K562 (cell line): Measurements from ENCODE around the gene RPL35. TPM values are rescaled to one million over a fixed set of nuclear protein-coding genes. Genes with fewer than 3 reads are reported as not detected.

Source experiments
- CEBPG ChIP-seq, 3 experiments: fragments of 200-800 bp in 1 of 3; sonication (Bioruptor generic) in 1 of 3; sonication (generic) in 1 of 3; formaldehyde crosslinking in 1 of 3; IDR thresholded peaks in 2 of 3; conservative IDR thresholded peaks in 1 of 3; 2 replicates each; pipeline versions ENCODE4 v1.6.1 to v1.8.0; 2016 to 2022; ENCODE audit warnings: missing compliant biosample characterization in 2 of 3, missing genetic modification characterization in 2 of 3, mild to moderate bottlenecking in 1 of 3, missing genetic modification reagents in 1 of 3
- HOXB6 ChIP-seq: fragments of 250-450 bp; sonication (Bioruptor Pico); IDR thresholded peaks from 2 replicates; pipeline ENCODE4 v1.5.1; 2022; ENCODE audit warnings: mild to moderate bottlenecking, borderline replicate concordance
- KDM5B ChIP-seq: fragments of 200-600 bp; sonication (generic); IDR thresholded peaks from 2 replicates; pipeline ENCODE4 v1.6.1; 2012; ENCODE audit warnings: low read depth, mild to moderate bottlenecking, moderate library complexity, low read length, control low read depth, inconsistent platforms; ENCODE audit not compliant: insufficient replicate concordance
- MCM7 ChIP-seq, 2 experiments: fragments of 450-650 bp; IDR thresholded peaks; 2 replicates each; pipeline ENCODE4 v1.6.1; 2016 to 2018
- MED1 ChIP-seq: sonication (generic); formaldehyde crosslinking; IDR thresholded peaks from 2 replicates; pipeline ENCODE4 v1.8.1; 2023; ENCODE audit warnings: missing genetic modification reagents, borderline replicate concordance
- PPARD ChIP-seq: fragments of 250-450 bp; sonication (Bioruptor Pico); IDR thresholded peaks from 2 replicates; pipeline ENCODE4 v1.8.0; 2022; ENCODE audit warnings: inconsistent platforms, mild to moderate bottlenecking, moderate library complexity
- RHOXF2B ChIP-seq: fragments of 250-450 bp; sonication (Bioruptor Pico); conservative IDR thresholded peaks from 2 replicates; pipeline ENCODE4 v1.5.1; 2021
- SMAD2 ChIP-seq: fragments of 150-350 bp; IDR thresholded peaks from 2 replicates; pipeline ENCODE4 v1.6.1; 2014; ENCODE audit warnings: low read depth, mild to moderate bottlenecking, low read length
- SMARCC2 ChIP-seq: fragments of 450-650 bp; IDR thresholded peaks from 2 replicates; pipeline ENCODE4 v1.6.1; 2017; ENCODE audit warnings: antibody characterized with exemption, moderate library complexity, mild to moderate bottlenecking, low read depth
- TAL1 ChIP-seq: fragments of 450-650 bp; IDR thresholded peaks from 2 replicates; pipeline ENCODE4 v1.6.1; 2016; ENCODE audit warnings: mild to moderate bottlenecking
- TBL1XR1 ChIP-seq, 2 experiments: IDR thresholded peaks; 2 replicates each; pipeline ENCODE4 v1.6.1; 2012; ENCODE audit warnings: improper control_type of control experiment in 2 of 2, low read length in 2 of 2, mild to moderate bottlenecking in 1 of 2
- TFAM ChIP-seq: fragments of 250-450 bp; sonication (Bioruptor Pico); conservative IDR thresholded peaks from 2 replicates; pipeline ENCODE4 v1.5.0; 2021; ENCODE audit warnings: mild to moderate bottlenecking, moderate library complexity
- ZBTB1 ChIP-seq: sonication (generic); formaldehyde crosslinking; IDR thresholded peaks from 2 replicates; pipeline ENCODE4 v1.8.1; 2023; ENCODE audit warnings: missing genetic modification reagents, low read depth, mild to moderate bottlenecking, borderline replicate concordance
- ZNF165 ChIP-seq: fragments of 250-450 bp; sonication (Bioruptor Pico); IDR thresholded peaks from 2 replicates; pipeline ENCODE4 v1.4.0; 2020; ENCODE audit warnings: borderline replicate concordance
- ZNF589 ChIP-seq: fragments of 200-800 bp; sonication (Bioruptor generic); IDR thresholded peaks from 2 replicates; pipeline ENCODE4 v1.6.1; 2016; ENCODE audit warnings: low read depth, missing genetic modification characterization, missing compliant biosample characterization
- polyA plus RNA-seq, 8 experiments: library from polyadenylated mRNA; depleted of rRNA in 4 of 8; stranded (reverse) in 5 of 8; unstranded in 3 of 8; fragments of >200 nt; fragmentation: Nextera tagmentation in 2 of 8; fragmentation: Illumina TruSeq in 1 of 8; extraction: Ambion mirVana in 2 of 8; extraction: Trizol in 1 of 8; gene quantifications; 2 replicates each; pipeline versions ENCODE4 v1.2.1 to v1.2.3, GENCODE V29; 2011 to 2014; ENCODE audit warnings: inconsistent platforms in 1 of 8, missing spikeins in 1 of 8
- total RNA-seq, 7 experiments: library from RNA; depleted of rRNA in 6 of 7; stranded (reverse); fragments of >200 nt in 6 of 7; fragmentation: Illumina TruSeq in 2 of 7; extraction: Trizol in 2 of 7; gene quantifications; 2 replicates each; pipeline versions ENCODE4 v1.2.1 to v1.2.3, GENCODE V29; 2011 to 2021; ENCODE audit warnings: low replicate concordance in 1 of 7
- TF ChIP-seq, protein P1 (sequence below), 2 experiments: fragments of 200-800 bp in 1 of 2; sonication (Bioruptor generic) in 1 of 2; sonication (generic) in 1 of 2; formaldehyde crosslinking in 1 of 2; IDR thresholded peaks in 1 of 2; conservative IDR thresholded peaks in 1 of 2; 2 replicates each; pipeline versions ENCODE4 v1.5.0 to v1.6.1; 2016 to 2020; ENCODE audit warnings: missing compliant biosample characterization in 1 of 2, missing genetic modification characterization in 1 of 2, missing genetic modification reagents in 1 of 2
- TF ChIP-seq, protein P2 (sequence below): fragments of 250-450 bp; sonication (Bioruptor Pico); IDR thresholded peaks from 2 replicates; pipeline ENCODE4 v1.4.0; 2020
- TF ChIP-seq, protein P3 (sequence below): fragments of 450-650 bp; IDR thresholded peaks from 2 replicates; pipeline ENCODE4 v1.6.1; 2016; ENCODE audit warnings: low read depth, mild to moderate bottlenecking, moderate library complexity
- TF ChIP-seq, protein P4 (sequence below): IDR thresholded peaks from 2 replicates; pipeline ENCODE4 v1.6.1; 2014; ENCODE audit warnings: antibody characterized with exemption

RPL35 gene
- total and polyA plus RNA-seq, 9 of the 15 experiments (the other 6 are each of a cell fraction or from before 2014, with no cell fraction given): 1,755 to 5,101 (median 3,405) TPM

DNA sequence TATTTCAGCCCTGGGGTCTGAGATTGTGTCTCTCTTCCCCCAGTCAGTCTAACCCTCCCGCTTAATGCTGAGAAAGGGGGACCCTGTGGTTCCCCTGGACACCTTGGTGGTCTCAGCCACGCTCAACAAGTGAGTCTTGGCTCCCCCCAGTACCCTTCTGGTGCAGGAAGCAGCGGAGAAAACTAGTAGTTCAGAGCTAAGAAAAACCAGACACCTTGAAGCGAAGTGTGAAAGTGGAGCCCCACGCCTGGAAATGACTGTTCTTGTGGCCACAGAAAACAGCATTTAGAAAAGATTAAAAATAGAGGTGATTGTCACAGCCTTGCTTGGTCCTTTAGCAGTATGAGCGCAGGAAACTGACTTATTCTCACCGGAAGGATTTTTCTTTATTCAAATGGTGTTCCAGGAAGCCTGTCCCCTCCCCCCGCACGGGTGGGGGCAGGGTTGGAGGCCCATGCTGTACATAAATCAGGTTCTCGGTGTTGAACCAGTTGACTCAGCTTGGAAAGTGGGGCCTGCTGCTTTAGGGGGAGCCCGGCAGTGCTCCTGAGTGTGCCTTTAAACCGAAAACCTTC, 8.3 kb upstream of the RPL35 start (continued):
- no peak for TF ChIP-seq CEBPG (CRISPR knock-in tag; IDR thresholded peaks at IDR 0.05)
- TF ChIP-seq CEBPG (tag; conservative IDR thresholded peaks at IDR 0.05 in 1 of 2, IDR thresholded peaks at IDR 0.05 in 1 of 2): no peak
- TF ChIP-seq SMAD2: no peak
- no peak for TF ChIP-seq MCM7 (IDR thresholded peaks at IDR 0.05)
- TF ChIP-seq RHOXF2B (CRISPR knock-in tag): no peak
- TF ChIP-seq, protein P1, sequence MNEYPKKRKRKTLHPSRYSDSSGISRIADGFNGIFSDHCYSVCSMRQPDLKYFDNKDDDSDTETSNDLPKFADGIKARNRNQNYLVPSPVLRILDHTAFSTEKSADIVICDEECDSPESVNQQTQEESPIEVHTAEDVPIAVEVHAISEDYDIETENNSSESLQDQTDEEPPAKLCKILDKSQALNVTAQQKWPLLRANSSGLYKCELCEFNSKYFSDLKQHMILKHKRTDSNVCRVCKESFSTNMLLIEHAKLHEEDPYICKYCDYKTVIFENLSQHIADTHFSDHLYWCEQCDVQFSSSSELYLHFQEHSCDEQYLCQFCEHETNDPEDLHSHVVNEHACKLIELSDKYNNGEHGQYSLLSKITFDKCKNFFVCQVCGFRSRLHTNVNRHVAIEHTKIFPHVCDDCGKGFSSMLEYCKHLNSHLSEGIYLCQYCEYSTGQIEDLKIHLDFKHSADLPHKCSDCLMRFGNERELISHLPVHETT (CRISPR knock-in tag; conservative IDR thresholded peaks at IDR 0.05 in 1 of 2, IDR thresholded peaks at IDR 0.05 in 1 of 2): no peak
- no peak for TF ChIP-seq PPARD (CRISPR knock-in tag)
- TF ChIP-seq TBL1XR1 (IDR thresholded peaks at IDR 0.05; ENCODE audit: low read length in 2 of 2): peak in 1 of 2 experiments; percentile 50; a peak in 1 of 4 replicates
- no peak for TF ChIP-seq ZNF165 (CRISPR knock-in tag)
- no peak for TF ChIP-seq TFAM
- TF ChIP-seq KDM5B: peak; percentile 44
- TF ChIP-seq HOXB6: no peak
- TF ChIP-seq, protein P2, sequence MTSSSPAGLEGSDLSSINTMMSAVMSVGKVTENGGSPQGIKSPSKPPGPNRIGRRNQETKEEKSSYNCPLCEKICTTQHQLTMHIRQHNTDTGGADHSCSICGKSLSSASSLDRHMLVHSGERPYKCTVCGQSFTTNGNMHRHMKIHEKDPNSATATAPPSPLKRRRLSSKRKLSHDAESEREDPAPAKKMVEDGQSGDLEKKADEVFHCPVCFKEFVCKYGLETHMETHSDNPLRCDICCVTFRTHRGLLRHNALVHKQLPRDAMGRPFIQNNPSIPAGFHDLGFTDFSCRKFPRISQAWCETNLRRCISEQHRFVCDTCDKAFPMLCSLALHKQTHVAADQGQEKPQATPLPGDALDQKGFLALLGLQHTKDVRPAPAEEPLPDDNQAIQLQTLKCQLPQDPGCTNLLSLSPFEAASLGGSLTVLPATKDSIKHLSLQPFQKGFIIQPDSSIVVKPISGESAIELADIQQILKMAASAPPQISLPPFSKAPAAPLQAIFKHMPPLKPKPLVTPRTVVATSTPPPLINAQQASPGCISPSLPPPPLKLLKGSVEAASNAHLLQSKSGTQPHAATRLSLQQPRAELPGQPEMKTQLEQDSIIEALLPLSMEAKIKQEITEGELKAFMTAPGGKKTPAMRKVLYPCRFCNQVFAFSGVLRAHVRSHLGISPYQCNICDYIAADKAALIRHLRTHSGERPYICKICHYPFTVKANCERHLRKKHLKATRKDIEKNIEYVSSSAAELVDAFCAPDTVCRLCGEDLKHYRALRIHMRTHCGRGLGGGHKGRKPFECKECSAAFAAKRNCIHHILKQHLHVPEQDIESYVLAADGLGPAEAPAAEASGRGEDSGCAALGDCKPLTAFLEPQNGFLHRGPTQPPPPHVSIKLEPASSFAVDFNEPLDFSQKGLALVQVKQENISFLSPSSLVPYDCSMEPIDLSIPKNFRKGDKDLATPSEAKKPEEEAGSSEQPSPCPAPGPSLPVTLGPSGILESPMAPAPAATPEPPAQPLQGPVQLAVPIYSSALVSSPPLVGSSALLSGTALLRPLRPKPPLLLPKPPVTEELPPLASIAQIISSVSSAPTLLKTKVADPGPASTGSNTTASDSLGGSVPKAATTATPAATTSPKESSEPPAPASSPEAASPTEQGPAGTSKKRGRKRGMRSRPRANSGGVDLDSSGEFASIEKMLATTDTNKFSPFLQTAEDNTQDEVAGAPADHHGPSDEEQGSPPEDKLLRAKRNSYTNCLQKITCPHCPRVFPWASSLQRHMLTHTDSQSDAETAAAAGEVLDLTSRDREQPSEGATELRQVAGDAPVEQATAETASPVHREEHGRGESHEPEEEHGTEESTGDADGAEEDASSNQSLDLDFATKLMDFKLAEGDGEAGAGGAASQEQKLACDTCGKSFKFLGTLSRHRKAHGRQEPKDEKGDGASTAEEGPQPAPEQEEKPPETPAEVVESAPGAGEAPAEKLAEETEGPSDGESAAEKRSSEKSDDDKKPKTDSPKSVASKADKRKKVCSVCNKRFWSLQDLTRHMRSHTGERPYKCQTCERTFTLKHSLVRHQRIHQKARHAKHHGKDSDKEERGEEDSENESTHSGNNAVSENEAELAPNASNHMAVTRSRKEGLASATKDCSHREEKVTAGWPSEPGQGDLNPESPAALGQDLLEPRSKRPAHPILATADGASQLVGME (CRISPR knock-in tag): no peak
- TF ChIP-seq, protein P3, sequence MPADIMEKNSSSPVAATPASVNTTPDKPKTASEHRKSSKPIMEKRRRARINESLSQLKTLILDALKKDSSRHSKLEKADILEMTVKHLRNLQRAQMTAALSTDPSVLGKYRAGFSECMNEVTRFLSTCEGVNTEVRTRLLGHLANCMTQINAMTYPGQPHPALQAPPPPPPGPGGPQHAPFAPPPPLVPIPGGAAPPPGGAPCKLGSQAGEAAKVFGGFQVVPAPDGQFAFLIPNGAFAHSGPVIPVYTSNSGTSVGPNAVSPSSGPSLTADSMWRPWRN: no peak
- no peak for TF ChIP-seq SMARCC2
- TF ChIP-seq TAL1: no peak
- TF ChIP-seq, protein P4, sequence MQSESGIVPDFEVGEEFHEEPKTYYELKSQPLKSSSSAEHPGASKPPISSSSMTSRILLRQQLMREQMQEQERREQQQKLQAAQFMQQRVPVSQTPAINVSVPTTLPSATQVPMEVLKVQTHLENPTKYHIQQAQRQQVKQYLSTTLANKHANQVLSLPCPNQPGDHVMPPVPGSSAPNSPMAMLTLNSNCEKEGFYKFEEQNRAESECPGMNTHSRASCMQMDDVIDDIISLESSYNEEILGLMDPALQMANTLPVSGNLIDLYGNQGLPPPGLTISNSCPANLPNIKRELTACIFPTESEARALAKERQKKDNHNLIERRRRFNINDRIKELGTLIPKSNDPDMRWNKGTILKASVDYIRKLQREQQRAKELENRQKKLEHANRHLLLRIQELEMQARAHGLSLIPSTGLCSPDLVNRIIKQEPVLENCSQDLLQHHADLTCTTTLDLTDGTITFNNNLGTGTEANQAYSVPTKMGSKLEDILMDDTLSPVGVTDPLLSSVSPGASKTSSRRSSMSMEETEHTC: no peak
- no peak for TF ChIP-seq ZBTB1 (CRISPR knock-in tag)
- no peak for TF ChIP-seq MED1 (CRISPR knock-in tag)
- no peak for TF ChIP-seq ZNF589
